GM18858 (cell line): ENCODE data around the gene SLC25A17.
"Not testable (repeated sequence)": the region's sequence is repeated elsewhere in the genome, so short reads cannot be mapped to it uniquely, and the experiment has no call there.

Source experiments
- ATAC-seq: cut with Tn5 transposase; IDR thresholded peaks from one replicate; pipeline ENCODE4 v1.9.1; 2021; ENCODE audit not compliant: unreplicated experiment

The SLC25A17 gene, protein sequence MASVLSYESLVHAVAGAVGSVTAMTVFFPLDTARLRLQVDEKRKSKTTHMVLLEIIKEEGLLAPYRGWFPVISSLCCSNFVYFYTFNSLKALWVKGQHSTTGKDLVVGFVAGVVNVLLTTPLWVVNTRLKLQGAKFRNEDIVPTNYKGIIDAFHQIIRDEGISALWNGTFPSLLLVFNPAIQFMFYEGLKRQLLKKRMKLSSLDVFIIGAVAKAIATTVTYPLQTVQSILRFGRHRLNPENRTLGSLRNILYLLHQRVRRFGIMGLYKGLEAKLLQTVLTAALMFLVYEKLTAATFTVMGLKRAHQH

GRCh38 chr22:40818747-40819598, at the start of gene SLC25A17:
SLC25A17 (minus strand) TSS chr22:40819346; CDS start chr22:40819248, 98 bp downstream.
- peak; percentile 48 for ATAC-seq

DNA sequence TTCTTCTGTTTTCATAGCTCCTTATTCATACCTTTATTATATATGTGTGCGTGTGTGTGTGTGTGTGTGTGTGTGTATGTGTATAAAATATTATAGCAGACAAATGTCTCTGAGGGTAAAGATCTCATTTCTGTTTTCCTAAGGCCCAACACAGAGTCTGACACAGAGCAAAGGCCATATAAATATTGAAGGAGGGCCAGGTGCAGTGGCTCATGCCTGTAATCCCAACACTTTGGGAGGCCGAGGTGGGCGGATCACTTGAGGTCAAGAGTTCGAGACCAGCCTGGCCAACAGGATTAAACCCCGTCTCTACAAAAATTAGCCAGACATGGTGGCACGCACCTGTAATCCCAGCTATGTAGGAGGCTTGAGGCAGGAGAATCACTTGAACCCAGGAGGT, 49.2 kb upstream of the SLC25A17 start:
- ATAC-seq = not testable (repeated sequence)

- ATAC-seq = no peak
Observed at GRCh38 chr22:40867109-40867508, 48.0 kb upstream of the SLC25A17 start.

DNA sequence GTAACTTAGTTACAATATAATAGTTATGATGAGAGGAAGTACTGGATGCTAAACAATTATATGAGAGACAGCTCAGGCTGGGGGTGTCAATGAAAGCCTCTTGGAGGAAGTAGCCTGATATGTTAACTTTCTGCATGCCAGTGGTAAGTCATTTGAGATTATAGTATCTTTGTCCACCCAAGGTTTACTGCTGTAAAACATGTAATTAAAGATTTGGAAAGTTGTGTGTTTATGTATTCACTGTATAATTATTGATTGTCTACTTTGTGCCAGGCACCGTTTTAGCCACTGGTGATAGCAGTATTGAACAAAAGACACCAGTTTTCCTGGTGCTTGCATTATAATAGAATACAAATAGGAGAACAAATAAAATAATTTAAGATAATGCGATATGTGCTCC, 43.4 kb upstream of the SLC25A17 start:
- ATAC-seq = no peak

DNA sequence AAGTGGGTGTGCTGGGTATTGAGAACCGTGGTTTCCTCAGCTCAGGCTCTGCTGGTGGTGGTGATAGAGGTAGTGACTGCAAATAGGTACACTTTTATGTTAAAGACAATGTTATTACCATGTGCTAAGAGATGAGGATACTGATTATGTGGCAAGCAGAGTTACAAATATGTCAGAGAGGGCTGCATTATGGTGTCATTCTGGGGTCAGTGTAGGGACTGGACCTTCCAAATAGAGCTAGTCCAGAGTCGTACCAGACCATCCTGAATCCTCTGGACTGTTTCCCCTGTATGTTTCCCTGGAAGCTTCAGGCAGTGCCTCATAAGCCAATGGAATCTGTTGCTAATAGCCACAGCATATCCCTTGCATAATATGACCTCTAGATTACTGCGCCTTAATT, 42.9 kb upstream of the SLC25A17 start, which contains the start of gene DNAJB7:
DNAJB7 (minus strand) TSS at position 101 of the 400 bp plus-strand sequence. CDS start 119 bp downstream, outside the sequence.
- no peak for ATAC-seq

GRCh38 chr22:40857309-40857855, 38.2 kb upstream of the SLC25A17 start:
- ATAC-seq = peak; percentile 19

DNA sequence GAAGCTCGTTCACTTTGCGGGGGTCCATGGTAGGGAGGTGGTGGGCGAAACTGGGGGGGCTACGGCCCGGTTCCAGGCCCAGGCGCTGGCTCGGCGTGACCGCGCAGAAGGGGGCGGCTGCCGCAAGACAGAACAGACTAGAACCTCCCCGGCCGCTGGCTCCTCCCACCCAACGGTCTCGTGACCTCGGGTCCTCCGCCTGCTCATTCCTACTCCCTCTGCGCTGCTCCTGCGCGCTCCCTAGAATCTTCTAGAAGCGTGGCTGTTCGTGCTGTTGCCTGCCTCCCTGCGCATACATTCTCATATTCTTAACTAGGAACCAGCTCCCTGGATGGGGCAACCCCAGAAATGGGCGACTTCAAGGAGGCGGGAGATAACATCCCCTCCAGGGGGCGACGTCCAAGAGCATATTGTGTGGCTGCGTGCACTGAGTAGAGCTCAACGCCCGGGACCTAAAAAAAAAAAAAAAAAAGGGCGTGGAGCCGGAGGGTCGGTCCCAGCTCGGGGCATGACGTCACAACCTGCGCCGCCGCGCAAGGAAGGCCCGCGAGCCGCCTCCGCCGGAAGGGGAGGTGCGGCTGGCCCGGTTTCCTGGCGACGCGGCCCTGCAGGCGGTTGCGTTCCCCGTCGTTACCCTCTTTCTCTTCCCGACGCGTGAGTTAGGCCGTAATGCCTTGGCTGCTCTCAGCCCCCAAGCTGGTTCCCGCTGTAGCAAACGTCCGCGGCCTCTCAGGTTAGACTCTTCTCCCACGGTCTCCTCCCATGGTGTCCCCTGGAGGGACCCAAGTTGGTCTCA, 37.6 kb upstream of the SLC25A17 start, which contains the start of the genes ST13 and XPNPEP3:
ST13 (minus strand) TSS at position 127 of the 796 bp plus-strand sequence; CDS start at position 28, 99 bp downstream.
XPNPEP3 (plus strand) TSS at position 636 of the 796 bp plus-strand sequence; CDS start at position 670, 34 bp downstream.
- ATAC-seq = peak; percentile 59

- ATAC-seq = no peak
Observed at GRCh38 chr22:40855979-40856512, 36.9 kb upstream of the SLC25A17 start.

GRCh38 chr22:40855071-40855978, 36.2 kb upstream of the SLC25A17 start:
- no peak for ATAC-seq

DNA sequence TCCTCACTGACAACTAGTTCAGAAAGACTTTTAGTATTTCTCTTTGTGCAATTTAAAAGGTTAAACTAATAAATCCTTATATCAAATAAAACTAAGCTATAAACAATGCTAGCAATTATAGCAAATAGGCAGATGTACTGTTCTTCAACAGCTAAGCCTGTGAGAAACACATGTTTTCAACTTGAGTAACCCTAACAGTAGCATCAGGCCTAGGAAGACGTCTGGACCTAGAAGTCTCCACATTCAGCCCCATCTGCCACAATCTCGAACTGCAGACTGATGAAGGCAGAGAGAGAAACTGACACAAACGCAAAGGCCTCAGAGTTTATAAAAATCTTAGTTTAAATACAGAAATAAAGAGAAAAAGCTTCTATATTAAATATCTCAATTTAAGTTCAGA, 34.8 kb upstream of the SLC25A17 start:
- no peak for ATAC-seq

DNA sequence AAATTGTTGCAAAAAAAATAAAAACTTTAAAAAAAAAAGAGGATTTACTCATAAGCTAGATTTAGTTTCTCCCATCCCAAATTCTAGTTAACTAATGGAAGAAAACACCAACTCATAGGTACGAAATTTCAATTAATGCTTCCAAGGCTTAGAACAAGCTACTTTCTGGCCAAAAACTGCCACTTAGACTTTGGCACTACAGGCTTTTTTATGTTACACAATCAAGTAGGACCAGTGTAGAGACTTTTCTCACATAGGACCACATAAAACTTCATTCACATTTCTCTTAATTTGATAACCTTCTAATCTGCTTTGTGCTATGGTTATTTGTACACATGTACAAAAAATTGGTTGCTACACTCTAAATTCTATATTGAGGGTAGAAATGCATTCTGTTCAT, 34.2 kb upstream of the SLC25A17 start:
- ATAC-seq = no peak

- not testable (repeated sequence) for ATAC-seq
Observed at GRCh38 chr22:40845816-40846215, 26.7 kb upstream of the SLC25A17 start.

- ATAC-seq = no peak
Observed at GRCh38 chr22:40844951-40845350, 25.8 kb upstream of the SLC25A17 start.

- ATAC-seq = no peak
Observed at GRCh38 chr22:40838486-40838885, 19.3 kb upstream of the SLC25A17 start.

DNA sequence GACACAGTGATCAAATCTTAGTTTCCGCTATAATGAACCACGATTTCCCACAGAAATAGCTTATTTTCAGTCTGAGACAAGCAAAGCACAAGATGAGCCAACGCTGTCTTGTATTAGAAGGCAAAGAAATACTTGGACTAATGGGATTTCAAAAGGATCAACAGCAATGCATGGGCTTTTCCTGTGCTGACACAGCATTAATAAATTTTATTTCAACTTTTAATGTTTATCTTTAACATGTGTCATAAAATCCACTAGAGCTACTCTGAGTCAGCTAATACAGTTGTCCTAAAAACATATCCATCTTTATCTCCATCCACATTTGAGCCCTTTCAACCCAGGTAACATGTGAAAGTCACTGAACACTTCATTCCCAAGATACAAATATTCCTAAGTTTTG, 15.5 kb upstream of the SLC25A17 start:
- no peak for ATAC-seq

DNA sequence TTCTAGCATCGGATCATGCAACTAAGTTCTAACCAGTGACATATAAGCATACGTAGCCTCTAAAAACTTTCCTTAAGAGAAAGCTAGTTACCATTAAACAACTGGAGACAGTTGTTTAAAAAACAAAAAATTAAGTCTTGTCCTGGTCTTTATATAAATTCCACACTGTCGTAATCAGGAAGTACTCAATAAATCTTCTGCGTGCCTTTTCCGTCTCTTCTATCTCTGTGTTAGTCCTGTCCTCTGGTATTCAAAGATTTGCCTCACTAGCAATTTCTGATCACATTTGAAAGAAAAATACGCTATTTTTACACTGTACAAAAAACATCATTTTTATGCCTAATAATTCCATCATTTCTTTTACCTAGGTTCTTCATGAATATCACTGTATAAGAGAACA, 10.0 kb upstream of the SLC25A17 start:
- ATAC-seq = no peak

- ATAC-seq = no peak
Observed at GRCh38 chr22:40826984-40827741, 8.0 kb upstream of the SLC25A17 start.

- ATAC-seq = not testable (repeated sequence)
Observed at GRCh38 chr22:40826292-40826691, 7.1 kb upstream of the SLC25A17 start.

- no peak for ATAC-seq
Observed at GRCh38 chr22:40823426-40823825, 4.3 kb upstream of the SLC25A17 start.
